Left ventricle myocardium inferior (tissue), 1 donor: ENCODE data around the gene MS4A1. TPM values are rescaled to one million over a fixed set of nuclear protein-coding genes. Genes with fewer than 3 reads are reported as not detected.
"Not testable (repeated sequence)": the region's sequence is repeated elsewhere in the genome, so short reads cannot be mapped to it uniquely, and the experiment has no call there.

Source experiments
- DNase-seq: peaks from one replicate; pipeline ENCODE4 v3.0.0-alpha.2; 2020
- H3K27ac ChIP-seq: fragments of 200-600 bp; replicated peaks from 2 replicates; pipeline ENCODE4 v1.8.0; 2021
- H3K27me3 ChIP-seq: fragments of 200-600 bp; 2 replicates; pipeline ENCODE4 v1.8.0; 2021; ENCODE audit warnings: low read depth
- H3K36me3 ChIP-seq: fragments of 200-600 bp; 2 replicates; pipeline ENCODE4 v1.8.0; 2021
- H3K4me1 ChIP-seq: fragments of 200-600 bp; 2 replicates; pipeline ENCODE4 v1.8.0; 2021
- H3K4me3 ChIP-seq: fragments of 200-600 bp; 2 replicates; pipeline ENCODE4 v1.8.0; 2021; ENCODE audit warnings: mild to moderate bottlenecking, moderate library complexity
- H3K9me3 ChIP-seq: fragments of 200-600 bp; replicated peaks from 2 replicates; pipeline ENCODE4 v1.8.0; 2021
- CTCF ChIP-seq: fragments of 200-600 bp; IDR thresholded peaks from 2 replicates; pipeline ENCODE4 v1.8.0; 2021; ENCODE audit warnings: antibody characterized with exemption, mild to moderate bottlenecking, borderline replicate concordance
- intact Hi-C: fragments of 100-400 bp; cut with micrococcal nuclease; formaldehyde crosslinking; loops from one replicate; pipeline ENCODE4 v1.11.0; 2022
- total RNA-seq: library from RNA; stranded (reverse); fragmentation: NEBNext Ultra II Directional; extraction: Animal tissue kit (Norgen Biotek cat#: 25700); gene quantifications from one replicate; pipeline ENCODE4 v1.2.1, GENCODE V29; 2021
- donor health status: DM: no; HTN: yes; CAD: no; lungs with severe emphysema.

Gene MS4A1
- total RNA-seq, 1 donor from 2014 or later: not detected

GRCh38 chr11:60502221-60502775, 46.7 kb downstream of the MS4A1 start:
- Histone ChIP-seq H3K27ac (no peak overlapping the region), H3K36me3 (no peaks in the 10 kb centered on the region), H3K27me3 (peaks cover 4% of the 10 kb centered on the region), H3K9me3 (no peaks in the 10 kb centered on the region), H3K4me1 (no peaks in the 10 kb centered on the region), H3K4me3 (no peak overlapping the region)
- no peak for DNase-seq
- no peak for TF ChIP-seq CTCF
- intact Hi-C loops: no loop called here

GRCh38 chr11:60504219-60504905, 48.7 kb downstream of the MS4A1 start:
- H3K4me1 ChIP-seq: no peaks in the 10 kb centered on the region
- TF ChIP-seq CTCF: no peak
- intact Hi-C loops: no loop called here
- no peaks in the 10 kb centered on the region for H3K27me3 ChIP-seq
- no peak for DNase-seq
- no peaks in the 10 kb centered on the region for H3K36me3 ChIP-seq
- no peaks in the 10 kb centered on the region for H3K9me3 ChIP-seq
- H3K4me3 ChIP-seq: no peak overlapping the region
- no peak overlapping the region for H3K27ac ChIP-seq

- H3K36me3 ChIP-seq, H3K4me3 ChIP-seq, H3K9me3 ChIP-seq, H3K27ac ChIP-seq, intact Hi-C loops, DNase-seq, H3K27me3 ChIP-seq, H3K4me1 ChIP-seq: not testable (repeated sequence)
These were observed 54.0 kb downstream of the MS4A1 start for GRCh38 chr11:60509609-60510008.

- DNase-seq, H3K27me3 ChIP-seq, H3K4me3 ChIP-seq, H3K27ac ChIP-seq, intact Hi-C loops, H3K9me3 ChIP-seq, H3K4me1 ChIP-seq, H3K36me3 ChIP-seq: not testable (repeated sequence)
These were observed 54.6 kb downstream of the MS4A1 start for GRCh38 chr11:60510209-60510608.

- intact Hi-C loops: no loop called here
- Histone ChIP-seq H3K4me3 (no peak overlapping the region), H3K4me1 (no peaks in the 10 kb centered on the region), H3K27ac (no peak overlapping the region), H3K36me3 (no peaks in the 10 kb centered on the region), H3K9me3 (no peaks in the 10 kb centered on the region), H3K27me3 (no peaks in the 10 kb centered on the region)
- TF ChIP-seq CTCF: no peak
- DNase-seq: no peak
These were observed 55.7 kb downstream of the MS4A1 start for GRCh38 chr11:60511393-60511792.

GRCh38 chr11:60512651-60513225, 57.1 kb downstream of the MS4A1 start:
- H3K4me3 ChIP-seq: no peak overlapping the region
- H3K4me1 ChIP-seq: no peaks in the 10 kb centered on the region
- H3K27me3 ChIP-seq: no peaks in the 10 kb centered on the region
- intact Hi-C loops: no loop called here
- H3K9me3 ChIP-seq: no peaks in the 10 kb centered on the region
- H3K36me3 ChIP-seq: no peaks in the 10 kb centered on the region
- no peak overlapping the region for H3K27ac ChIP-seq
- DNase-seq: no peak
- no peak for TF ChIP-seq CTCF
